Midbrain (tissue), 1 donor: Measurements from ENCODE around the gene EIF4G2.

Experiments
- DNase-seq: peaks from one replicate; lab custom pipeline; 2025; lab: John Stamatoyannopoulos, UW

The EIF4G2 gene

GRCh38 chr11:10808235-10808552 lies 532 bp downstream of the EIF4G2 start:
- no peak for DNase-seq

GRCh38 chr11:10807493-10808234 lies 1.1 kb downstream of the EIF4G2 start:
- DNase-seq = peak; percentile 38

GRCh38 chr11:10806206-10806605 lies 2.5 kb downstream of the EIF4G2 start:
- DNase-seq = no peak

- no peak for DNase-seq
These were observed 3.0 kb downstream of the EIF4G2 start for GRCh38 chr11:10805741-10806140.

- no peak for DNase-seq
These were observed 5.0 kb downstream of the EIF4G2 start for GRCh38 chr11:10803676-10804075.

GRCh38 chr11:10800292-10800691 lies 8.4 kb downstream of the EIF4G2 start:
- DNase-seq = no peak

- DNase-seq = no peak
These were observed 10.3 kb downstream of the EIF4G2 start for GRCh38 chr11:10798330-10798928.

GRCh38 chr11:10797531-10797930 lies 11.2 kb downstream of the EIF4G2 start:
- DNase-seq = no peak

- no peak for DNase-seq
These were observed 11.7 kb downstream of the EIF4G2 start for GRCh38 chr11:10797001-10797400.

GRCh38 chr11:10796191-10796590 lies 12.5 kb downstream of the EIF4G2 start:
- no peak for DNase-seq

- no peak for DNase-seq
These were observed 15.1 kb downstream of the EIF4G2 start for GRCh38 chr11:10793470-10794255.

GRCh38 chr11:10792385-10793068 lies 16.2 kb downstream of the EIF4G2 start:
- DNase-seq = peak; percentile 68

GRCh38 chr11:10786451-10786850 lies 22.3 kb downstream of the EIF4G2 start:
- no peak for DNase-seq

GRCh38 chr11:10785146-10785474 lies 23.6 kb downstream of the EIF4G2 start:
- no peak for DNase-seq

- DNase-seq = no peak
These were observed 24.2 kb downstream of the EIF4G2 start for GRCh38 chr11:10784232-10785145.

GRCh38 chr11:10780040-10780439 lies 28.7 kb downstream of the EIF4G2 start:
- DNase-seq = no peak

GRCh38 chr11:10779086-10779485 lies 29.6 kb downstream of the EIF4G2 start:
- DNase-seq = no peak

GRCh38 chr11:10778217-10778970 lies 30.3 kb downstream of the EIF4G2 start:
- DNase-seq = no peak

GRCh38 chr11:10777806-10778205 lies 30.9 kb downstream of the EIF4G2 start:
- no peak for DNase-seq

- no peak for DNase-seq
These were observed 31.3 kb downstream of the EIF4G2 start for GRCh38 chr11:10777393-10777793.

GRCh38 chr11:10774811-10775210 lies 33.9 kb downstream of the EIF4G2 start:
- DNase-seq = no peak
